Stimulated activated CD8-positive, alpha-beta memory T cell treated with anti-CD3 and anti-CD28 coated beads, Interleukin-4, amount 100 ng/mL, for 24 hours (primary cell): ENCODE results near the gene RNF224.
A peak's percentile ranks its signal among the peaks of the same experiment; 100 is the strongest.

Experiments used
- DNase-seq: peaks from one replicate; pipeline ENCODE4 v3.0.0-alpha.2; 2020; ENCODE audit warnings: low read depth

RNF224 gene

DNA sequence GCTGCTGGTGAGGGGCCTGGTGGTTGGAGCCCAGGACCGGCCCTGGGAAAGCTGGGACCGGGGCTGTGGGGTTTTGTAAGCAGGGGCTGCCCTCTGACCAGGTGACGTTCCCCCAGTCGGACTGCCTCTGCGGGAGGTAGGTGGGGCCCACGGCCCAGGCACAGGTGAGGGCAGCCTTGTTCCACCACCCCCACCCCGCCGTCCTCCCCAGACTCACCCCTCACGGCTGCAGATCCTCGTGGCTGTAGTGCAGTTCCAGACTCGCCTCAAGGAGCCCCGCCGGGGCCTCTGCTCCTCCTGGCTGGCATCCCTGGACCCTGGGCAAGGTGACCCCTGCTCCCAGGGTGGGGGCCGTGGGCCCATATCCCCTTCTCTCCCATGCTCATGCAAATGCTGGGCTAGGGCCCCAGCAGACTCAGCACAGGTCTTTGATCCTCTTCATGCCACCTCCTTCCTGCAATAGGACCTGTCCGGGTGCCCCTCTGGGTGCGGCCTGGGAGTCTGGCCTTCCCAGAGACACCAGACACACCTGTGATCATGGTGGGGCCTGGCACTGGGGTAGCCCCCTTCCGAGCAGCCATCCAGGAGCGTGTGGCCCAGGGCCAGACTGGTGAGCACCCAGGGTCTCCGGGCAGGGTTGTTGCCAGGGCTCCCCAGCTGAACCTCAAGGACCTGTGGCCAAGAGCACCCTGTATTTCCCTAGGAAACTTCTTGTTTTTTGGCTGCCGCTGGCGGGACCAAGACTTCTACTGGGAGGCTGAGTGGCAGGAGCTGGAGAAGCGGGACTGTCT is 11.9 kb upstream of the RNF224 start:
- no peak for DNase-seq

DNA sequence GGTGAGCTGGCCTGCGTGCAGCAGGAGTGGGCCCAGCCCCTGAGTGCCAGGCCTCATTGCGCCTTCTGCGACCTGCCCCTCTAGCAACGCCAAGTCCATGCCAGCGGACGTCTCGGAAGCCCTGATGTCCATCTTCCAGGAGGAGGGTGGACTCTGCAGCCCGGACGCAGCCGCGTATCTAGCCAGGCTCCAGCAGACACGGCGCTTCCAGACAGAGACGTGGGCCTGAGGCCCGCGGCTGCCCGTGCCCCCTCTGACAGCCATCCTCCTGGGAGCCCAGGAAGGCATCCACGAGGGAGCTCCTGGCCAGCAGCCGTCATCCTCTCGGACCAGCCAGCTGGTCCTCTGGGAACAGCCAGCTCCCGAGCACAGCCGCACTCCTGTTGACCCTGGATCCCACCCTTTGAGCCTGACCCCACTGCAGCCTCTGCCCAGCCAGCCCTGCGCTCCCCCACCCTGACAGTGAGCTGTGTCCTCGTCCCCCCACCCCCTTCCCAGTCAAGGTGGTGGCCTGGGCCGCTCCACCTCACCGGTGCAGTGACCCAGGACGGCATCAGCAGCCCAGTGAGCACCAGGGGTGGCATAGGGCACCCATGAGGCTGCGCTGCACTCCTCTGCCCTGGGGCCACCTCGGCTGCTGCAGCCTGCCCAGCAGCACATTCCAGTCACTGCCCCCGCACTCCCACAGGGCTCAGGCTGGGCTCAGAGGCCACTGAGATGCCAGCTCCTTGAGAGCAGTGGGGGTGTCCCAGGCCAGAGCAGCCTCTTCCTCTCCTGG is 10.9 kb upstream of the RNF224 start:
- DNase-seq: no peak

GRCh38 chr9:137217276-137218211 is 9.8 kb upstream of the RNF224 start:
- no peak for DNase-seq

DNA sequence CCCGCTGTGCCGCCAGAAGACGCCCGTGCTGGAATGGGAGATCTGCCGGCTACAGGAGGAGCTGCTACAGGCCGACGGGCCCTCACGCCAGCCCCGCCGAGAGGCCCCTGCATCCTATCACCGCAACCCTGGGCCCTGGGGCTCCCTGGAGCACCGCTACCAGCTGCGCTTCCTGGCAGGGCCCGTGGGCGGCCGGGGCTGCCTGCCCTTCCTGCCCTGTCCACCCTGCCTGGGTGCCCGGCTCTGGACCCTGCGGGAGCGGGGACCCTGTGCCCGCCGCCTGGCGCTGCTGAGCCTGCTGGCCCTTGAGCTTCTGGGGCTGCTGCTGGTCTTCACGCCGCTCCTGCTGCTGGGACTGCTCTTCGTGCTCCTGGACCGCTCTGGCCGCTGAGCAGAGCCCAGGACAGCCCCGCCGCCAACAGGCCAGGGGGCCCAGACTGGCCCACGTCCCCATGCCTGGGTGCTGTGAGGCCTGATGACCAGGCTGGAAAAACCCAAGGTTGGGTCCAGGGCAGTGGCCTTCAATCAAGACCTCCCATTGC is 9.0 kb upstream of the RNF224 start:
- no peak for DNase-seq

DNA sequence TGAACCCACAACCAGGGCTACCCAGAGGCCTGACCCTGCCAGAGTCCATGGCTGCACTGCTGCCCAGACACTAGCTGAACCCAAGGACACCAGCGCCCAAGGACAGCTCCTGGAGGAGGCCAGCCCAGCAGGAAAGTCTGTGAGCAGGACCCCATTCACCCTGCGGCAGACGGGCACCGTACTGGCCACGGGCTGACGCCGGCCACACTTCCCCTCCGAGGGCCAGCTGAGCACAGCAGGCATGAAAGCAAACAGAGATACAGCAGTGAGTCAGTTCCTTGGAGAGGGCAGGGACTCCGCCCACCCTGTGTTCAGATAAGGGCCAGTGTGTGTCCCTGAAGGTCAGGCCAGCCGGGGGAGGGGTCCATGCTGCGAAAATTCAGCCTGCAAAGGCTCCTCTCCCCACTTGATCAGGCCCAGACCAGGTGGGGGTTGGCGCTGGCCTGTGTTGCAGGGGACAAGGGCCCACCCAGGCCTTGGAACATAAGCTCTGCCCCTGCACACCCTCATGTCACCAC is 8.5 kb upstream of the RNF224 start:
- DNase-seq: no peak

GRCh38 chr9:137219757-137220316 is 7.5 kb upstream of the RNF224 start:
- no peak for DNase-seq

DNA sequence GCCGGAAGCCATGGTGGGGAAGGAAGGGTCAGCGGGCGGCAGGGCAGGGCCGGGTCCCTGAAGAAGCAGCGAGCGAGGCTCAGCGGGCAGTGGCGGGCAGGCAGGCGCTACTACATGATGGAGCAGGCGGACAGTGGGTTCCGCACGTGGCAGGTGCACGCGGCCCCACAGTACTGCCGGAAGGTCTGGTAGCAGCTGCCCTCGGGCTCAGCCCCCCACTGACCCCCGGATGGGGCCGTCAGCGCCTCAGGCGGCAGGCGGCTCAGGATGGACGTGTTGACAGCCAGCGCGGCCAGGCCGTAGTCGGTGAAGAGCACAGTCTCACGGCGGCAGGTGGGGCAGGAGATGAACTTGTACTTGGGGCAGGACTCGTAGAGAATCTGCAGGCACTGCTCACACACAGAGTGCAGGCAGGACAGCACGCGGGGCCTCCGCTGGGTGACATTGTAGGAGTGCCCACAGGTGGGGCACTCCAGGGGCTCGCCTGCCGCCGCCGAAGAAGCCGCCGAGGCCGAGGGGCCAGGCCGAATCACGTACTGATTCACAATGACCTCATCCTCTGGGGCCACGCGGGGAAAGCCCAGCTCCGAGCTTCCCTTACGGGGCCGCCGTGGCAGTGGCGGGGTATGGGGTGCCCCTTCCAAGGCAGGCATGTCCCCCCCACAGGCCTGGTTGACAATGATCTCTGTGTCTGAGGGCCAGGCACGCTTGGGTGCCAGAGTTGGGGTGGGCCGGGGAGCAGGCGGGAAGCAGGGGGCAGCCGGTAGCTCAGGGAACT is 6.8 kb upstream of the RNF224 start:
- no peak for DNase-seq

- DNase-seq: no peak
Observed at GRCh38 chr9:137221095-137221505, 6.2 kb upstream of the RNF224 start.

GRCh38 chr9:137221506-137222111 is 5.7 kb upstream of the RNF224 start:
- DNase-seq: no peak

GRCh38 chr9:137222190-137223077 is 4.9 kb upstream of the RNF224 start, which contains the start of gene RNF208:
Gene RNF208 (minus strand): TSS chr9:137222240. CDS start chr9:137221212, 1,028 bp downstream.
- no peak for DNase-seq

GRCh38 chr9:137223078-137223970 is 4.0 kb upstream of the RNF224 start:
- DNase-seq: peak; percentile 97

GRCh38 chr9:137224830-137225694 is 2.2 kb upstream of the RNF224 start, which contains the start of gene CYSRT1:
Gene CYSRT1 (plus strand): TSS chr9:137225174. CDS start chr9:137225622, 448 bp downstream.
- DNase-seq: no peak

GRCh38 chr9:137225699-137226331 is 1.5 kb upstream of the RNF224 start:
- no peak for DNase-seq

GRCh38 chr9:137226338-137227053 is 806 bp upstream of the RNF224 start:
- no peak for DNase-seq

DNA sequence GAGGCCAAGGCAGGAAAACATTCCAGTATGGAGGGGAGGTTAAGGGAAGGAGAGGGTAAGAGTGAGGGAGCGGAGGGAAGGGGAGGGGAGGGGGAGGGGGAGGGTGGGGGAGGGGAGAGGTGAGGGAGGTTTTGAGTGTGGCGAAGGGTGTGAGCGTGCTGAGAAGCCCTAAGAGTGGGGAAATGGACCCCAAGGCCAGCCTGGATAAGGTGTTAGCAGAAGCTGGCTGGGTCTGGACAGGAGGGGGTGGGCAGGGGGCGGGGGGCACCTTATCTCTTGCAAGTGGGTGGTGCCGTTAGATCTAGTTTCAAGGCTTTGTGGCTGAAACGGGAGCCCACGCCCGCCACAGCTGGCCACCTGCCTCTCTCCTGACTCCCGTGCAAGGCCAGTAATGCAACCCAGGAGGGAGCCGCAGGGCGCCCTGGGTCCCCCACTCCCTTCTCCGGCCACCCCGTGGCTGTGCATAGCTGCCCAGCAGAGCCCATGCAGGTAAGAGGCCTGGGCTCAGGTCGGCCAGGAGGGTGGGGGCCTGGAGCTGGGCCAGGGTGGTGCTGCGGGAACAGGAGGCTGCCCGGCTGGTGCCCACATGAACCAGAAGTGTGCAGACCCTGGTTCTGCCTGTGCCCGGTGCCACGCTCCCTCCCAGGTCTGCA is 677 bp downstream of the RNF224 start:
- no peak for DNase-seq
